ENCODE results near the gene NELFB.

DNA sequence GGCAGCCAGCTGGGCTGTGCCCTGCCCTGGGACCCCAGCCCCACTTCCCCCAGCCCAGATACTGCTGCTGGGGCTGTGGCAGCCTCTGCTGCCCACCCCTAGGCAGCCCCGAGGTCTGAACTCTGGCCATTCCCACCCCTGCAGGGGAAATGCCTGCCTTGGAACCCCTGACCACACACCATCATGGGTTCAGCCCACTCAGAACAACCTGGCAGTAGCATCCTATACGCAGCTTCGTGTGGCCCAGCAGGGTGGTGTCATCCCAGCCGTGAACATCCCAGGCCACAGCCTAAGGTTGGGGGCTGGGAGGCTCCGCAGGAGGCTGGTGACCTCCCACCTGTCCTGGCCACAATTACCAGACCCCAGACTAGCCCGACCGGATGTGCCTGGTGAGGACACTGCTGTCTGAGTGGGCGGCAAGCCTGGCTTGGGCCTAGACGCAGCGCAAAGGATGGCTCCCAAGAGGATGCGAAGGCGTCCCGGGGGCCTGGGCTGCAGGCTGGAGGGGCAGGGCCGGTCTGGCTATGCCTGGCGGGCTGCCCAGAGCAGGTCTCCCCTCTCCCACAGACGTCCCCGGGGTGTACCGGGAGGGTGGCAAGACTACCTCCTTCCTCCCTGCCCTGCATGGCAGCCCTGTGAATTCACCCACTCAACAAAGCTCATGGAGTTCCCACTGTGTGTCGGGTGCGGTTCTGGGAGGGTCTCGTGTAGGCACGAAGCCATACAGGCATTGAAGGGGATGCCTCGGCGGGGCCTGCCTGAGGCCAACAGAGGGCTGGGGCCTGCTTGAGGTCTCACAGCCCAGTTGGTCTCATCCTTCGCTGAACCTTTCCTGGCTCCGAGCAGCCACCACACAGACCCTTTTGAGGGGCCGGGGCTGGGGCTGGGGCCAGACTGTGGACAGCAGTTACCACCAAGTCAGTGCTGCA lies 25.9 kb upstream of the NELFB start:
- TF ChIP-seq POLR2A (IDR thresholded peaks at IDR 0.05) (no peak), POLR2AphosphoS5 (IDR thresholded peaks at IDR 0.05) (no peak)
- TF ChIP-seq, protein P1, sequence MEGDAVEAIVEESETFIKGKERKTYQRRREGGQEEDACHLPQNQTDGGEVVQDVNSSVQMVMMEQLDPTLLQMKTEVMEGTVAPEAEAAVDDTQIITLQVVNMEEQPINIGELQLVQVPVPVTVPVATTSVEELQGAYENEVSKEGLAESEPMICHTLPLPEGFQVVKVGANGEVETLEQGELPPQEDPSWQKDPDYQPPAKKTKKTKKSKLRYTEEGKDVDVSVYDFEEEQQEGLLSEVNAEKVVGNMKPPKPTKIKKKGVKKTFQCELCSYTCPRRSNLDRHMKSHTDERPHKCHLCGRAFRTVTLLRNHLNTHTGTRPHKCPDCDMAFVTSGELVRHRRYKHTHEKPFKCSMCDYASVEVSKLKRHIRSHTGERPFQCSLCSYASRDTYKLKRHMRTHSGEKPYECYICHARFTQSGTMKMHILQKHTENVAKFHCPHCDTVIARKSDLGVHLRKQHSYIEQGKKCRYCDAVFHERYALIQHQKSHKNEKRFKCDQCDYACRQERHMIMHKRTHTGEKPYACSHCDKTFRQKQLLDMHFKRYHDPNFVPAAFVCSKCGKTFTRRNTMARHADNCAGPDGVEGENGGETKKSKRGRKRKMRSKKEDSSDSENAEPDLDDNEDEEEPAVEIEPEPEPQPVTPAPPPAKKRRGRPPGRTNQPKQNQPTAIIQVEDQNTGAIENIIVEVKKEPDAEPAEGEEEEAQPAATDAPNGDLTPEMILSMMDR (IDR thresholded peaks at IDR 0.05), result no peak
